ENCODE results near the gene ZBTB7C. TPM values are rescaled to one million over a fixed set of nuclear protein-coding genes. Genes with fewer than 3 reads are reported as not detected.

ZBTB7C gene
- total RNA-seq, 1 donor from 2014 or later = 0.67 TPM

DNA sequence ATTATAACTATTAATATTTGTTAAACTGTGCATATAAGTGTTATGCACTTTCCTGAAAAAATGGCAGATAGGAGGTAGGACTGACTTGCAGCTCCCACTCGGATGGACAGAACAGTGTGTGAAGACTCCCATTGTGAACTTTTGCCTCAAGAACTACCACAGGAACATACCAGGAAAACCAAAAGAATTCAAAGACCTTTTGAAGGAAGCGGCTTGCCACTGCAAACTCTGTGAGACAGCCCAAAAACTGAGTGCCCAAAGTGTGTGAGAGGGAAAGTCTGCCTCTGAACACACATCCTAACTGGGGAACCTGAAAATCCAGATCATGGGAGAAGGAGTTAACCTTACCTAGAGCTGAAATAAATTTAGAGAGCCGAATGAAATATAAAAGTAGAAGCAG, 171.0 kb downstream of the ZBTB7C start:
- Mint-ChIP-seq H3K9me3 (ENCODE audit: unreplicated experiment) (no peaks in the 10 kb centered on the region), H3K27ac (ENCODE audit: unreplicated experiment) (peak overlapping the region; percentile 25), H3K36me3 (ENCODE audit: low read depth, unreplicated experiment) (no peaks in the 10 kb centered on the region), H3K4me3 (ENCODE audit: unreplicated experiment) (no peak overlapping the region), H3K27me3 (ENCODE audit: unreplicated experiment) (no peaks in the 10 kb centered on the region), H3K4me1 (ENCODE audit: unreplicated experiment) (peaks cover 25% of the 10 kb centered on the region)
- DNase-seq (ENCODE audit: low spot score) = no peak
- no peak for TF ChIP-seq CTCF (IDR thresholded peaks at IDR 0.05; ENCODE audit: unreplicated experiment)

DNA sequence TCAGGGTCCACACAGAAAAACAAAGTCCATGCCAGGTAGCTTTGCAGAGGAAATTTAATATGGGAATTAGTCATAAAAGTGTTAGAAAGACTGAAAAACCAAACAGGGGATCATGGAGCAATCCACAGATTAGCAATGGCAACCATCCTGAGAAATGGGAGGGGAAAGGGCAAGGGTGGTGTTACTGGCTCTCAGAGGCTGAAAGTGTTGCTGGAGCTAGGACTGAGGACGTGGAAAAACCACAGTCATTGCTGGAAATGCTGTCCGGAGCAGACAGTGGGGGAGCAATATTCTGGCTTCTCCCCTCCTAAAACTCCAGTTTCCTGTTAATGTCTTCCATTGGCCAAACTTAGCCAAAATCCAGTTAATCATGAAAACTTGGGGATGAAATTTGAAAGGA, 172.4 kb downstream of the ZBTB7C start:
- Mint-ChIP-seq H3K27ac (ENCODE audit: unreplicated experiment) (no peak overlapping the region), H3K4me3 (ENCODE audit: unreplicated experiment) (no peak overlapping the region), H3K27me3 (ENCODE audit: unreplicated experiment) (no peaks in the 10 kb centered on the region), H3K9me3 (ENCODE audit: unreplicated experiment) (no peaks in the 10 kb centered on the region), H3K36me3 (ENCODE audit: low read depth, unreplicated experiment) (no peaks in the 10 kb centered on the region), H3K4me1 (ENCODE audit: unreplicated experiment) (peaks cover 25% of the 10 kb centered on the region)
- DNase-seq (ENCODE audit: low spot score) = no peak
- TF ChIP-seq CTCF (IDR thresholded peaks at IDR 0.05; ENCODE audit: unreplicated experiment) = no peak

GRCh38 chr18:48230467-48231113, 178.6 kb downstream of the ZBTB7C start:
- TF ChIP-seq CTCF (IDR thresholded peaks at IDR 0.05; ENCODE audit: unreplicated experiment) = peak; percentile 41
- H3K27ac Mint-ChIP-seq (ENCODE audit: unreplicated experiment) = no peak overlapping the region
- H3K36me3 Mint-ChIP-seq (ENCODE audit: low read depth, unreplicated experiment) = no peaks in the 10 kb centered on the region
- DNase-seq (ENCODE audit: low spot score) = peak; percentile 72
- no peaks in the 10 kb centered on the region for H3K27me3 Mint-ChIP-seq (ENCODE audit: unreplicated experiment)
- no peaks in the 10 kb centered on the region for H3K9me3 Mint-ChIP-seq (ENCODE audit: unreplicated experiment)
- H3K4me3 Mint-ChIP-seq (ENCODE audit: unreplicated experiment) = no peak overlapping the region
- H3K4me1 Mint-ChIP-seq (ENCODE audit: unreplicated experiment) = no peaks in the 10 kb centered on the region

GRCh38 chr18:48229552-48229981, 179.6 kb downstream of the ZBTB7C start:
- H3K36me3 Mint-ChIP-seq (ENCODE audit: low read depth, unreplicated experiment) = no peaks in the 10 kb centered on the region
- no peak overlapping the region for H3K27ac Mint-ChIP-seq (ENCODE audit: unreplicated experiment)
- no peak for DNase-seq (ENCODE audit: low spot score)
- H3K4me3 Mint-ChIP-seq (ENCODE audit: unreplicated experiment) = no peak overlapping the region
- no peak for TF ChIP-seq CTCF (IDR thresholded peaks at IDR 0.05; ENCODE audit: unreplicated experiment)
- no peaks in the 10 kb centered on the region for H3K4me1 Mint-ChIP-seq (ENCODE audit: unreplicated experiment)
- no peaks in the 10 kb centered on the region for H3K9me3 Mint-ChIP-seq (ENCODE audit: unreplicated experiment)
- H3K27me3 Mint-ChIP-seq (ENCODE audit: unreplicated experiment) = no peaks in the 10 kb centered on the region

DNA sequence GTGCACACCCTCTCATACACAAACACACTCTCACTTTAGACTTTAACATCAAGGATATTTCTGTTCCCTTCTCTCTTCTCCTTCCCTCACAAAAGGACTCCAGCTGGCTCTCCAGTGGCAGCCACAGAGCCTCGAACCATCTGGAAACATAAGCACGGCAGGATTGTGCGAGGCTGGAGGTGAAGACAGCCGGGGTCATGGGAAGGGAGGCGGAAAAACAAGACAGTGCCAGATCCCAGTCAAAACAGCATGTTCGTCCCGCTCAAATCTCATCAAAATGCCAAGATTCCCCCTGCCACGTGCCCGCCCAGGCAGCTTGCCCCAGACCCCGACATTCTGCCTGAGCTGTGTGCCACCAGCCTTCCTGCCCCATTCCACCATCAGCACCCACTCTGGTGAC, 180.3 kb downstream of the ZBTB7C start:
- no peak for TF ChIP-seq CTCF (IDR thresholded peaks at IDR 0.05; ENCODE audit: unreplicated experiment)
- no peaks in the 10 kb centered on the region for H3K27me3 Mint-ChIP-seq (ENCODE audit: unreplicated experiment)
- H3K4me1 Mint-ChIP-seq (ENCODE audit: unreplicated experiment) = no peaks in the 10 kb centered on the region
- H3K9me3 Mint-ChIP-seq (ENCODE audit: unreplicated experiment) = no peaks in the 10 kb centered on the region
- no peaks in the 10 kb centered on the region for H3K36me3 Mint-ChIP-seq (ENCODE audit: low read depth, unreplicated experiment)
- no peak for DNase-seq (ENCODE audit: low spot score)
- H3K4me3 Mint-ChIP-seq (ENCODE audit: unreplicated experiment) = no peak overlapping the region
- H3K27ac Mint-ChIP-seq (ENCODE audit: unreplicated experiment) = no peak overlapping the region

Data from endothelial cell (in vitro differentiated cells).